H9 (cell line): ENCODE results near the gene PDPR. TPM values are rescaled to one million over a fixed set of nuclear protein-coding genes. Genes with fewer than 3 reads are reported as not detected.
"Not testable (repeated sequence)": the region's sequence is repeated elsewhere in the genome, so short reads cannot be mapped to it uniquely, and the experiment has no call there.

ENCODE experiments used
- DNase-seq: peaks from one replicate; pipeline ENCODE4 v3.0.0-alpha.2; 2017
- H2AFZ ChIP-seq: one replicate; pipeline ENCODE4 v1.6.1; 2013; ENCODE audit warnings: mild to moderate bottlenecking, low read length, control low read depth, moderate library complexity
- H2AK5ac ChIP-seq: 2 replicates; pipeline ENCODE4 v1.6.1; 2013; ENCODE audit warnings: low read length, control low read depth, mixed read lengths; ENCODE audit not compliant: insufficient read length
- H2BK120ac ChIP-seq: one replicate; pipeline ENCODE4 v1.6.1; 2013; ENCODE audit warnings: low read depth, mild to moderate bottlenecking, low read length, control low read depth, inconsistent platforms; ENCODE audit not compliant: poor library complexity, severe bottlenecking
- H2BK12ac ChIP-seq: 2 replicates; pipeline ENCODE4 v1.6.1; 2013; ENCODE audit warnings: low read length, control low read depth, mixed read lengths, low read depth; ENCODE audit not compliant: insufficient read length
- H2BK15ac ChIP-seq: 2 replicates; pipeline ENCODE4 v1.6.1; 2013; ENCODE audit warnings: low read depth, low read length, control low read depth
- H2BK20ac ChIP-seq: one replicate; pipeline ENCODE4 v1.6.1; 2013; ENCODE audit warnings: low read depth, mild to moderate bottlenecking, low read length, control low read depth, inconsistent platforms; ENCODE audit not compliant: poor library complexity, severe bottlenecking
- H2BK5ac ChIP-seq: 2 replicates; pipeline ENCODE4 v1.6.1; 2013; ENCODE audit warnings: low read length, control low read depth, mixed read lengths; ENCODE audit not compliant: insufficient read length
- H3K14ac ChIP-seq: 2 replicates; pipeline ENCODE4 v1.6.1; 2013; ENCODE audit warnings: low read length, control low read depth; ENCODE audit not compliant: insufficient read depth
- H3K18ac ChIP-seq: 2 replicates; pipeline ENCODE4 v1.6.1; 2013; ENCODE audit warnings: low read depth, mild to moderate bottlenecking, mixed read lengths, low read length, control low read depth; ENCODE audit not compliant: insufficient read length
- H3K23ac ChIP-seq: 2 replicates; pipeline ENCODE4 v1.6.1; 2013; ENCODE audit warnings: low read length, control low read depth, mixed read lengths, low read depth; ENCODE audit not compliant: insufficient read length
- H3K23me2 ChIP-seq: 2 replicates; pipeline ENCODE4 v1.6.1; 2013; ENCODE audit warnings: low read depth, mild to moderate bottlenecking, mixed read lengths, low read length, control low read depth; ENCODE audit not compliant: insufficient read length, poor library complexity, severe bottlenecking
- H3K27ac ChIP-seq: 2 replicates; pipeline ENCODE4 v1.5.1; 2013; ENCODE audit warnings: low read length, control low read depth, mixed read lengths, low read depth; ENCODE audit not compliant: insufficient read length
- H3K27me3 ChIP-seq: 2 replicates; pipeline ENCODE4 v1.6.1; 2013; ENCODE audit warnings: low read length, control low read depth, inconsistent platforms; ENCODE audit not compliant: insufficient read depth
- H3K4ac ChIP-seq: 2 replicates; pipeline ENCODE4 v1.6.1; 2013; ENCODE audit warnings: low read depth, mild to moderate bottlenecking, control low read depth, inconsistent platforms, low read length, moderate library complexity
- H3K4me1 ChIP-seq: 2 replicates; pipeline ENCODE4 v1.6.1; 2013; ENCODE audit warnings: low read length, control low read depth, inconsistent platforms; ENCODE audit not compliant: insufficient read depth
- H3K4me2 ChIP-seq: 2 replicates; pipeline ENCODE4 v1.6.1; 2013; ENCODE audit warnings: low read length, control low read depth, mixed read lengths; ENCODE audit not compliant: insufficient read length, insufficient read depth
- H3K56ac ChIP-seq: 2 replicates; pipeline ENCODE4 v1.6.1; 2013; ENCODE audit warnings: low read depth, mild to moderate bottlenecking, mixed read lengths, low read length, control low read depth; ENCODE audit not compliant: insufficient read length
- H3K79me1 ChIP-seq: 2 replicates; pipeline ENCODE4 v1.6.1; 2013; ENCODE audit warnings: low read depth, mild to moderate bottlenecking, moderate library complexity, low read length, control low read depth, inconsistent platforms; ENCODE audit not compliant: insufficient read depth, poor library complexity, severe bottlenecking
- H3K79me2 ChIP-seq: 2 replicates; pipeline ENCODE4 v1.6.1; 2013; ENCODE audit warnings: low read length, control low read depth, inconsistent platforms; ENCODE audit not compliant: insufficient read depth
- H3K9ac ChIP-seq: 2 replicates; pipeline ENCODE4 v1.6.1; 2013; ENCODE audit warnings: low read length, control low read depth, mixed read lengths; ENCODE audit not compliant: insufficient read length; ENCODE audit errors: extremely low read depth
- H3K9me3 ChIP-seq: one replicate; pipeline ENCODE4 v1.6.1; 2013; ENCODE audit warnings: low read depth, low read length, inconsistent platforms; ENCODE audit not compliant: control insufficient read depth
- H3T11ph ChIP-seq: one replicate; pipeline ENCODE4 v1.6.1; 2013; ENCODE audit warnings: mild to moderate bottlenecking, low read length, control low read depth, inconsistent platforms
- H4K20me1 ChIP-seq: one replicate; pipeline ENCODE4 v1.6.1; 2013; ENCODE audit not compliant: control insufficient read depth, insufficient read length, insufficient read depth
- H4K5ac ChIP-seq: 2 replicates; pipeline ENCODE4 v1.6.1; 2013; ENCODE audit warnings: low read depth, mild to moderate bottlenecking, mixed read lengths, low read length, control low read depth; ENCODE audit not compliant: insufficient read length
- H4K8ac ChIP-seq: replicated peaks from 2 replicates; pipeline ENCODE4 v1.6.1; 2013; ENCODE audit warnings: low read length, control low read depth, mixed read lengths, low read depth; ENCODE audit not compliant: insufficient read length
- H4K91ac ChIP-seq: 2 replicates; pipeline ENCODE4 v1.6.1; 2013; ENCODE audit warnings: low read depth, mild to moderate bottlenecking, moderate library complexity, mixed read lengths, low read length, control low read depth; ENCODE audit not compliant: insufficient read length
- H3K27ac Mint-ChIP-seq, 3 experiments: 2 replicates in 2 of 3; 3 replicates in 1 of 3; pipeline ENCODE4 v1.8.0; 2020 to 2021; ENCODE audit warnings: mixed read lengths in 3 of 3, mild to moderate bottlenecking in 1 of 3, moderate library complexity in 1 of 3
- H3K27me3 Mint-ChIP-seq: 2 replicates; pipeline ENCODE4 v1.8.0; 2021; ENCODE audit warnings: low read depth, mild to moderate bottlenecking, moderate library complexity, mixed read lengths
- H3K36me3 Mint-ChIP-seq, 3 experiments: 2 replicates in 2 of 3; 3 replicates in 1 of 3; pipeline ENCODE4 v1.8.0; 2020 to 2021; ENCODE audit warnings: low read depth in 3 of 3, mixed read lengths in 3 of 3; ENCODE audit not compliant: insufficient read depth in 1 of 3
- H3K4me1 Mint-ChIP-seq, 2 experiments: 2 replicates each; pipeline ENCODE4 v1.8.0; 2020; ENCODE audit warnings: mixed read lengths in 2 of 2
- H3K4me3 Mint-ChIP-seq, 2 experiments: 2 replicates in 1 of 2; 3 replicates in 1 of 2; pipeline ENCODE4 v1.8.0; 2020 to 2021; ENCODE audit warnings: mild to moderate bottlenecking in 2 of 2, mixed read lengths in 2 of 2, moderate library complexity in 1 of 2
- H3K9me3 Mint-ChIP-seq, 2 experiments: 2 replicates in 1 of 2; 3 replicates in 1 of 2; pipeline ENCODE4 v1.8.0; 2020; ENCODE audit warnings: mild to moderate bottlenecking in 2 of 2, mixed read lengths in 2 of 2, moderate library complexity in 1 of 2
- WGBS: extraction: QIAGEN DNeasy Blood & Tissue Kit; methylation state at CpG from one replicate; pipeline ENCODE4 v1.1.7; 2013; ENCODE audit warnings: missing lambda C conversion rate, low lambda C conversion rate, mixed read lengths; ENCODE audit not compliant: insufficient read length; ENCODE audit errors: extremely low coverage; 5-methylcytosine and 5-hydroxymethylcytosine counted together
- total RNA-seq: library from RNA; stranded (reverse); gene quantifications from 2 replicates; pipeline ENCODE4 v1.2.1, GENCODE V29; 2021

PDPR gene
- total RNA-seq, 1 experiment from 2014 or later: 37.2 TPM

- H3K27ac Mint-ChIP-seq, H3K9ac ChIP-seq, H2AK5ac ChIP-seq: not testable (repeated sequence)
Measured at GRCh38 chr16:70066751-70067150, 47.4 kb upstream of the PDPR start.

GRCh38 chr16:70079081-70079480 is 35.1 kb upstream of the PDPR start:
- H3K36me3 Mint-ChIP-seq, H3K79me2 ChIP-seq, H3K18ac ChIP-seq, H2BK15ac ChIP-seq, H3K4ac ChIP-seq, H4K8ac ChIP-seq, H4K91ac ChIP-seq, H3K9me3 ChIP-seq, H3K23me2 ChIP-seq, H3K27ac Mint-ChIP-seq, H2BK20ac ChIP-seq, H3K4me1 Mint-ChIP-seq, H2BK12ac ChIP-seq, H2AK5ac ChIP-seq, H3K9ac ChIP-seq, H3K27ac ChIP-seq, H4K5ac ChIP-seq, H3K4me1 ChIP-seq, H3K4me3 Mint-ChIP-seq, H3K23ac ChIP-seq, H3K56ac ChIP-seq, H3K4me2 ChIP-seq, DNase-seq, H4K20me1 ChIP-seq, H3K79me1 ChIP-seq, H2AFZ ChIP-seq, H3K9me3 Mint-ChIP-seq, H3T11ph ChIP-seq, H3K27me3 Mint-ChIP-seq, H2BK5ac ChIP-seq, H2BK120ac ChIP-seq, H3K14ac ChIP-seq, H3K27me3 ChIP-seq: not testable (repeated sequence)
- no CpG with 5 or more reads among the region's 9 CpGs for WGBS

More at GRCh38 chr16:70066751-70067150, 47.4 kb upstream of the PDPR start:
- H3K79me1 ChIP-seq, DNase-seq, H2BK120ac ChIP-seq, H2BK5ac ChIP-seq, H4K8ac ChIP-seq, H3K56ac ChIP-seq, H3K18ac ChIP-seq, H3K79me2 ChIP-seq, H3K4me1 Mint-ChIP-seq, H3K27ac ChIP-seq, H2BK15ac ChIP-seq, H4K20me1 ChIP-seq, H3K36me3 Mint-ChIP-seq, H4K91ac ChIP-seq, H2BK12ac ChIP-seq, H3K9me3 ChIP-seq, H3K9me3 Mint-ChIP-seq, H3K4me1 ChIP-seq, H3K27me3 ChIP-seq, H3K14ac ChIP-seq, H3K27me3 Mint-ChIP-seq, H3K4ac ChIP-seq, H2AFZ ChIP-seq, H4K5ac ChIP-seq, H3T11ph ChIP-seq, H2BK20ac ChIP-seq, H3K23ac ChIP-seq, H3K23me2 ChIP-seq: not testable (repeated sequence)
- H3K4me3 Mint-ChIP-seq: peak overlapping the region; percentile 75 to 81
- peak overlapping the region; percentile 37 for H3K4me2 ChIP-seq
- WGBS: no CpG with 5 or more reads among the region's 14 CpGs
